IPS-18c (cell line): ENCODE results near the gene SERPINH1.

Experiments used
- H3K4me3 ChIP-seq: 2 replicates; pipeline ENCODE4 v1.7.0; 2013; ENCODE audit warnings: low read depth, mild to moderate bottlenecking, low read length, moderate library complexity; ENCODE audit not compliant: insufficient read depth
- H3K9me3 ChIP-seq: one replicate; pipeline ENCODE4 v1.6.1; 2013; ENCODE audit warnings: mild to moderate bottlenecking, low read length, moderate library complexity; ENCODE audit not compliant: control insufficient read depth, insufficient read depth

SERPINH1 gene

GRCh38 chr11:75565221-75565814 is 3.3 kb downstream of the SERPINH1 start:
- H3K4me3 ChIP-seq = no peak overlapping the region
- H3K9me3 ChIP-seq = peaks cover 2% of the 10 kb centered on the region

- Histone ChIP-seq H3K9me3 (peaks cover 2% of the 10 kb centered on the region), H3K4me3 (peak overlapping the region; percentile 17; the same call in 1 of the 2 replicates)
Measured at GRCh38 chr11:75565916-75566762, 4.1 kb downstream of the SERPINH1 start.

- H3K9me3 ChIP-seq = peaks cover 2% of the 10 kb centered on the region
- no peak overlapping the region for H3K4me3 ChIP-seq
Measured at GRCh38 chr11:75566763-75567279, 4.8 kb downstream of the SERPINH1 start.

- H3K9me3 ChIP-seq = peaks cover 2% of the 10 kb centered on the region
- H3K4me3 ChIP-seq = no peak overlapping the region
Measured at GRCh38 chr11:75567971-75568370, 5.9 kb downstream of the SERPINH1 start.

- Histone ChIP-seq H3K9me3 (peaks cover 2% of the 10 kb centered on the region), H3K4me3 (no peak overlapping the region; the same call in 1 of the 2 replicates)
Measured at GRCh38 chr11:75568616-75569219, 6.7 kb downstream of the SERPINH1 start.

GRCh38 chr11:75570559-75571139 is 8.6 kb downstream of the SERPINH1 start:
- Histone ChIP-seq H3K4me3 (no peak overlapping the region), H3K9me3 (no peaks in the 10 kb centered on the region)

GRCh38 chr11:75571625-75572024 is 9.6 kb downstream of the SERPINH1 start:
- H3K9me3 ChIP-seq = no peaks in the 10 kb centered on the region
- H3K4me3 ChIP-seq = no peak overlapping the region

- Histone ChIP-seq H3K4me3 (no peak overlapping the region), H3K9me3 (no peaks in the 10 kb centered on the region)
Measured at GRCh38 chr11:75572744-75573143, 10.7 kb downstream of the SERPINH1 start.

GRCh38 chr11:75574698-75575602 is 12.9 kb downstream of the SERPINH1 start:
- no peaks in the 10 kb centered on the region for H3K9me3 ChIP-seq
- H3K4me3 ChIP-seq = no peak overlapping the region

- no peaks in the 10 kb centered on the region for H3K9me3 ChIP-seq
- no peak overlapping the region for H3K4me3 ChIP-seq
Measured at GRCh38 chr11:75576017-75576416, 14.0 kb downstream of the SERPINH1 start.

- no peaks in the 10 kb centered on the region for H3K9me3 ChIP-seq
- no peak overlapping the region for H3K4me3 ChIP-seq
Measured at GRCh38 chr11:75576499-75576918, 14.5 kb downstream of the SERPINH1 start.

GRCh38 chr11:75577207-75577606 is 15.2 kb downstream of the SERPINH1 start:
- Histone ChIP-seq H3K9me3 (peaks cover 3% of the 10 kb centered on the region), H3K4me3 (no peak overlapping the region)

- no peak overlapping the region for H3K4me3 ChIP-seq
- H3K9me3 ChIP-seq = peaks cover 3% of the 10 kb centered on the region
Measured at GRCh38 chr11:75578977-75579376, 16.9 kb downstream of the SERPINH1 start.

GRCh38 chr11:75579841-75580240 is 17.8 kb downstream of the SERPINH1 start:
- no peak overlapping the region for H3K4me3 ChIP-seq
- H3K9me3 ChIP-seq = peaks cover 3% of the 10 kb centered on the region

GRCh38 chr11:75582506-75582894 is 20.4 kb downstream of the SERPINH1 start:
- H3K4me3 ChIP-seq = peak overlapping the region; percentile 89; the same call in 1 of the 2 replicates
- H3K9me3 ChIP-seq = peaks cover 3% of the 10 kb centered on the region

- Histone ChIP-seq H3K4me3 (peak overlapping the region; percentile 89), H3K9me3 (peaks cover 3% of the 10 kb centered on the region)
Measured at GRCh38 chr11:75582895-75583717, 21.1 kb downstream of the SERPINH1 start.
